OCI-LY1 (cell line): ENCODE results near the gene PDIA2.

ENCODE experiments used
- H2AFZ ChIP-seq: fragments of 200-600 bp; sonication (generic), shearing (Covaris generic); 2 replicates; pipeline ENCODE4 v1.6.0; 2014; ENCODE audit warnings: antibody characterized with exemption, mild to moderate bottlenecking, low read length
- H3F3A ChIP-seq: fragments of 200-600 bp; sonication (generic), shearing (Covaris generic); 2 replicates; pipeline ENCODE4 v1.6.0; 2014; ENCODE audit warnings: mild to moderate bottlenecking, antibody characterized with exemption, low read length, moderate library complexity; ENCODE audit not compliant: insufficient read depth
- H3K27ac ChIP-seq: fragments of 200-600 bp; sonication (generic); 2 replicates; pipeline ENCODE4 v1.5.1; 2014; ENCODE audit warnings: low read length, mixed run types, mild to moderate bottlenecking, low read depth; ENCODE audit not compliant: poor library complexity, severe bottlenecking
- H3K27me3 ChIP-seq: fragments of 200-600 bp; sonication (generic); 2 replicates; pipeline ENCODE4 v1.6.0; 2014; ENCODE audit warnings: antibody characterized with exemption, mild to moderate bottlenecking, low read length, moderate library complexity; ENCODE audit not compliant: insufficient read depth
- H3K36me3 ChIP-seq: fragments of 200-600 bp; sonication (generic); 2 replicates; pipeline ENCODE4 v1.6.1; 2014; ENCODE audit warnings: mild to moderate bottlenecking, antibody characterized with exemption, low read length, moderate library complexity, mixed read lengths; ENCODE audit not compliant: insufficient read depth
- H3K4me1 ChIP-seq: fragments of 200-600 bp; sonication (generic); 2 replicates; pipeline ENCODE4 v1.5.1; 2014; ENCODE audit warnings: mild to moderate bottlenecking, low read length, moderate library complexity; ENCODE audit not compliant: insufficient read depth, severe bottlenecking
- H3K4me2 ChIP-seq: fragments of 200-600 bp; sonication (generic), shearing (Covaris generic); 2 replicates; pipeline ENCODE4 v1.6.1; 2014; ENCODE audit warnings: low read length
- H3K4me3 ChIP-seq: fragments of 200-600 bp; sonication (generic); 2 replicates; pipeline ENCODE4 v1.5.1; 2014; ENCODE audit warnings: low read length, low read depth, mild to moderate bottlenecking, mixed read lengths; ENCODE audit not compliant: poor library complexity, severe bottlenecking
- H3K79me2 ChIP-seq: fragments of 200-600 bp; shearing (Covaris generic); 2 replicates; pipeline ENCODE4 v1.6.1; 2016; ENCODE audit warnings: mixed run types, low read length, mixed read lengths; ENCODE audit not compliant: insufficient read depth
- H3K9ac ChIP-seq: fragments of 200-600 bp; sonication (generic), shearing (Covaris generic); 2 replicates; pipeline ENCODE4 v1.6.1; 2014; ENCODE audit warnings: mild to moderate bottlenecking, low read length, mixed read lengths
- H3K9me2 ChIP-seq: fragments of 200-600 bp; sonication (generic), shearing (Covaris generic); 2 replicates; pipeline ENCODE4 v1.6.1; 2014; ENCODE audit warnings: low read depth, mild to moderate bottlenecking, low read length, mixed read lengths
- H3K9me3 ChIP-seq: fragments of 200-600 bp; shearing (Covaris generic); 2 replicates; pipeline ENCODE4 v1.6.1; 2014; ENCODE audit warnings: low read length, mixed read lengths
- H4K20me1 ChIP-seq: fragments of 200-600 bp; sonication (generic), shearing (Covaris generic); 2 replicates; pipeline ENCODE4 v1.6.0; 2016; ENCODE audit warnings: mild to moderate bottlenecking, low read length; ENCODE audit not compliant: insufficient read depth
- CTCF ChIP-seq: fragments of 200-600 bp; sonication (generic), shearing (Covaris generic); IDR thresholded peaks from 2 replicates; pipeline ENCODE4 v1.5.1; 2017; ENCODE audit warnings: mild to moderate bottlenecking, antibody characterized with exemption, low read length, moderate library complexity, mixed read lengths
- EZH2 ChIP-seq: fragments of 200-600 bp; sonication (generic), shearing (Covaris generic); IDR thresholded peaks from 2 replicates; pipeline ENCODE4 v1.8.0; 2017; ENCODE audit warnings: borderline replicate concordance, mixed run types, mild to moderate bottlenecking, antibody characterized with exemption, low read length, moderate library complexity, mixed read lengths

Gene PDIA2

GRCh38 chr16:275786-276232 lies 7.2 kb upstream of the PDIA2 start, which contains the start of gene RGS11:
RGS11 (minus strand) TSS chr16:275944; CDS start chr16:275911, 33 bp downstream.
- no peak within 1 kb of the TSS for H2AFZ ChIP-seq
- peak within 1 kb of the TSS; percentile 64 for H3K4me2 ChIP-seq
- H3K27me3 ChIP-seq = peaks cover 7% of the 10 kb centered on the region; the same call in 1 of the 2 replicates
- H3K4me3 ChIP-seq = peak within 1 kb of the TSS; percentile 47
- H3K79me2 ChIP-seq = no peaks in the 10 kb centered on the region
- no peak within 1 kb of the TSS for H3K9ac ChIP-seq
- no peak within 1 kb of the TSS for H3K27ac ChIP-seq
- H3K9me2 ChIP-seq = no peaks in the 10 kb centered on the region
- no peak for TF ChIP-seq EZH2
- H3K36me3 ChIP-seq = no peaks in the 10 kb centered on the region
- H3K9me3 ChIP-seq = no peaks in the 10 kb centered on the region
- peaks cover 9% of the 10 kb centered on the region for H3K4me1 ChIP-seq
- no peaks in the 10 kb centered on the region for H4K20me1 ChIP-seq
- no peaks in the 10 kb centered on the region for H3F3A ChIP-seq

- Histone ChIP-seq H3K9ac (no peak overlapping the region), H3K27me3 (peaks cover 3% of the 10 kb centered on the region; the same call in 1 of the 2 replicates), H4K20me1 (no peaks in the 10 kb centered on the region), H3K4me3 (no peak overlapping the region), H3K9me2 (no peaks in the 10 kb centered on the region), H3K27ac (no peak overlapping the region), H3K36me3 (no peaks in the 10 kb centered on the region), H3K4me1 (peaks cover 9% of the 10 kb centered on the region), H3K79me2 (no peaks in the 10 kb centered on the region), H3K9me3 (no peaks in the 10 kb centered on the region), H3F3A (no peaks in the 10 kb centered on the region), H2AFZ (no peak overlapping the region), H3K4me2 (no peak overlapping the region)
- TF ChIP-seq EZH2 (no peak), CTCF (no peak)
Measured at GRCh38 chr16:276426-277077, 6.4 kb upstream of the PDIA2 start.

GRCh38 chr16:278863-279366 lies 4.0 kb upstream of the PDIA2 start:
- H3F3A ChIP-seq = no peaks in the 10 kb centered on the region
- no peaks in the 10 kb centered on the region for H3K9me2 ChIP-seq
- no peak overlapping the region for H3K27ac ChIP-seq
- no peak overlapping the region for H2AFZ ChIP-seq
- H3K36me3 ChIP-seq = no peaks in the 10 kb centered on the region
- peaks cover 6% of the 10 kb centered on the region for H3K4me1 ChIP-seq
- H3K9me3 ChIP-seq = no peaks in the 10 kb centered on the region
- no peak overlapping the region for H3K4me3 ChIP-seq
- H3K4me2 ChIP-seq = no peak overlapping the region
- H3K27me3 ChIP-seq = peaks cover 3% of the 10 kb centered on the region; the same call in 1 of the 2 replicates
- TF ChIP-seq EZH2 (no peak), CTCF (no peak)
- H4K20me1 ChIP-seq = no peaks in the 10 kb centered on the region
- H3K79me2 ChIP-seq = no peaks in the 10 kb centered on the region
- no peak overlapping the region for H3K9ac ChIP-seq
